HG02571 (cell line): Measurements from ENCODE around the gene TWIST2.

ENCODE experiments used
- ATAC-seq: cut with Tn5 transposase; IDR thresholded peaks from one replicate; pipeline ENCODE4 v1.9.1; 2021; ENCODE audit warnings: mild to moderate bottlenecking, moderate library complexity; ENCODE audit not compliant: unreplicated experiment

The TWIST2 gene

GRCh38 chr2:238902285-238902684 lies 54.4 kb downstream of the TWIST2 start:
- no peak for ATAC-seq

- ATAC-seq = no peak
Measured at GRCh38 chr2:238903141-238903540, 55.3 kb downstream of the TWIST2 start.

GRCh38 chr2:238904177-238904576 lies 56.3 kb downstream of the TWIST2 start:
- no peak for ATAC-seq

GRCh38 chr2:238904716-238905115 lies 56.8 kb downstream of the TWIST2 start:
- no peak for ATAC-seq

- no peak for ATAC-seq
Measured at GRCh38 chr2:238905224-238905623, 57.3 kb downstream of the TWIST2 start.

GRCh38 chr2:238905644-238906043 lies 57.8 kb downstream of the TWIST2 start:
- no peak for ATAC-seq

- ATAC-seq = no peak
Measured at GRCh38 chr2:238906254-238906935, 58.5 kb downstream of the TWIST2 start.

- no peak for ATAC-seq
Measured at GRCh38 chr2:238906936-238907716, 59.2 kb downstream of the TWIST2 start.

- ATAC-seq = no peak
Measured at GRCh38 chr2:238907717-238908173, 59.9 kb downstream of the TWIST2 start.

GRCh38 chr2:238908960-238909951 lies 61.4 kb downstream of the TWIST2 start:
- ATAC-seq = no peak

GRCh38 chr2:238910751-238911351 lies 63.0 kb downstream of the TWIST2 start:
- ATAC-seq = no peak

- no peak for ATAC-seq
Measured at GRCh38 chr2:238911376-238912227, 63.7 kb downstream of the TWIST2 start.

GRCh38 chr2:238912228-238912915 lies 64.5 kb downstream of the TWIST2 start:
- no peak for ATAC-seq

GRCh38 chr2:238912916-238913875 lies 65.3 kb downstream of the TWIST2 start:
- ATAC-seq = no peak

GRCh38 chr2:238913931-238914647 lies 66.2 kb downstream of the TWIST2 start:
- ATAC-seq = no peak

GRCh38 chr2:238914648-238915015 lies 66.7 kb downstream of the TWIST2 start:
- ATAC-seq = no peak

- ATAC-seq = no peak
Measured at GRCh38 chr2:238915196-238915595, 67.3 kb downstream of the TWIST2 start.
